Muscle of leg (tissue), 11 donors: ENCODE data around the gene RPH3AL. TPM values are rescaled to one million over a fixed set of nuclear protein-coding genes. Genes with fewer than 3 reads are reported as not detected.

Experiments
- DNase-seq: peaks from one replicate; pipeline ENCODE4 v3.0.0; 2013
- H3K27ac ChIP-seq: one replicate; pipeline ENCODE4 v1.5.1; 2013; ENCODE audit warnings: mild to moderate bottlenecking, low read length, control low read depth
- H3K27me3 ChIP-seq: one replicate; pipeline ENCODE4 v1.6.1; 2013; ENCODE audit warnings: low read length; ENCODE audit not compliant: control insufficient read depth, insufficient read depth
- H3K36me3 ChIP-seq: one replicate; pipeline ENCODE4 v1.6.1; 2013; ENCODE audit warnings: low read length; ENCODE audit not compliant: control insufficient read depth, insufficient read depth
- H3K4me1 ChIP-seq: one replicate; pipeline ENCODE4 v1.6.1; 2013; ENCODE audit warnings: low read length; ENCODE audit not compliant: control insufficient read depth, insufficient read depth
- H3K4me3 ChIP-seq: one replicate; pipeline ENCODE4 v1.5.1; 2013; ENCODE audit warnings: low read length, control low read depth
- H3K9me3 ChIP-seq: replicated peaks from 2 replicates; pipeline ENCODE4 v1.6.1; 2013; ENCODE audit warnings: low read depth, low read length; ENCODE audit not compliant: control insufficient read depth
- WGBS: methylation state at CpG from one replicate; pipeline ENCODE4 v1.1.5; 2013; ENCODE audit warnings: missing lambda C conversion rate; ENCODE audit not compliant: insufficient coverage; 5-methylcytosine and 5-hydroxymethylcytosine counted together
- polyA plus RNA-seq, 8 donors: library from polyadenylated mRNA; unstranded; fragments of 120-200 nt; gene quantifications; one replicate each; pipeline versions ENCODE4 v1.2.1 to v1.2.3, GENCODE V29; 2013; ENCODE audit warnings: inconsistent platforms in 1 of 8, low replicate concordance in 1 of 8; ENCODE audit not compliant: insufficient read length in 8 of 8, insufficient read depth in 1 of 8
- total RNA-seq: library from RNA; stranded (reverse); fragments of 120-200 nt; gene quantifications from one replicate; pipeline ENCODE4 v1.2.4, GENCODE V29; 2013

RPH3AL gene
- total and polyA plus RNA-seq, 9 donors: 3.0 to 6.1 (median 4.8) TPM

- H3K9me3 ChIP-seq: no peaks in the 10 kb centered on the region
- WGBS: 83% methylated on average over 28 of the region's 32 CpGs
- no peak for DNase-seq
- H3K4me1 ChIP-seq: no peaks in the 10 kb centered on the region
- H3K36me3 ChIP-seq: no peaks in the 10 kb centered on the region
- no peak overlapping the region for H3K27ac ChIP-seq
- no peak overlapping the region for H3K4me3 ChIP-seq
- H3K27me3 ChIP-seq: no peaks in the 10 kb centered on the region
Measured at GRCh38 chr17:282000-282911, 70.4 kb downstream of the RPH3AL start.

GRCh38 chr17:281365-281999, 71.1 kb downstream of the RPH3AL start:
- H3K9me3 ChIP-seq: no peaks in the 10 kb centered on the region
- WGBS: 87% methylated on average over 15 of the region's 21 CpGs
- no peak overlapping the region for H3K4me3 ChIP-seq
- H3K27me3 ChIP-seq: no peaks in the 10 kb centered on the region
- DNase-seq: no peak
- H3K4me1 ChIP-seq: no peaks in the 10 kb centered on the region
- H3K27ac ChIP-seq: no peak overlapping the region
- no peaks in the 10 kb centered on the region for H3K36me3 ChIP-seq

- Histone ChIP-seq H3K4me3 (no peak overlapping the region), H3K4me1 (no peaks in the 10 kb centered on the region), H3K9me3 (no peaks in the 10 kb centered on the region), H3K36me3 (no peaks in the 10 kb centered on the region), H3K27me3 (no peaks in the 10 kb centered on the region), H3K27ac (no peak overlapping the region)
- DNase-seq: no peak
- 89% methylated on average over 7 of the region's 9 CpGs for WGBS
Measured at GRCh38 chr17:280901-281300, 71.7 kb downstream of the RPH3AL start.

GRCh38 chr17:280216-280615, 72.4 kb downstream of the RPH3AL start:
- Histone ChIP-seq H3K27me3 (no peaks in the 10 kb centered on the region), H3K9me3 (no peaks in the 10 kb centered on the region), H3K4me1 (no peaks in the 10 kb centered on the region), H3K36me3 (no peaks in the 10 kb centered on the region), H3K4me3 (no peak overlapping the region), H3K27ac (peak overlapping the region; percentile 63)
- DNase-seq: no peak
- WGBS: 83% methylated on average over 3 of the region's 7 CpGs

- Histone ChIP-seq H3K27me3 (no peaks in the 10 kb centered on the region), H3K9me3 (no peaks in the 10 kb centered on the region), H3K36me3 (no peaks in the 10 kb centered on the region), H3K27ac (peak overlapping the region; percentile 63), H3K4me1 (no peaks in the 10 kb centered on the region), H3K4me3 (no peak overlapping the region)
- no peak for DNase-seq
- WGBS: no CpG with 5 or more reads among the region's 4 CpGs
Measured at GRCh38 chr17:279776-280175, 72.8 kb downstream of the RPH3AL start.

- no peak for DNase-seq
- Histone ChIP-seq H3K27ac (no peak overlapping the region), H3K9me3 (no peaks in the 10 kb centered on the region), H3K4me1 (no peaks in the 10 kb centered on the region), H3K36me3 (no peaks in the 10 kb centered on the region), H3K4me3 (no peak overlapping the region), H3K27me3 (no peaks in the 10 kb centered on the region)
- whole genome bisulfite sequencing: no CpG with 5 or more reads among the region's 4 CpGs
Measured at GRCh38 chr17:279331-279730, 73.3 kb downstream of the RPH3AL start.

GRCh38 chr17:278676-279059, 73.9 kb downstream of the RPH3AL start:
- no peak for DNase-seq
- H3K27ac ChIP-seq: no peak overlapping the region
- H3K9me3 ChIP-seq: no peaks in the 10 kb centered on the region
- 83% methylated on average over 1 of the region's 5 CpGs for WGBS
- H3K4me1 ChIP-seq: no peaks in the 10 kb centered on the region
- H3K27me3 ChIP-seq: no peaks in the 10 kb centered on the region
- H3K36me3 ChIP-seq: no peaks in the 10 kb centered on the region
- H3K4me3 ChIP-seq: no peak overlapping the region

- Histone ChIP-seq H3K4me1 (no peaks in the 10 kb centered on the region), H3K4me3 (no peak overlapping the region), H3K36me3 (no peaks in the 10 kb centered on the region), H3K9me3 (no peaks in the 10 kb centered on the region), H3K27ac (no peak overlapping the region), H3K27me3 (no peaks in the 10 kb centered on the region)
- 94% methylated on average over 9 of the region's 12 CpGs for WGBS
- no peak for DNase-seq
Measured at GRCh38 chr17:278055-278675, 74.4 kb downstream of the RPH3AL start.

GRCh38 chr17:274902-275301, 77.7 kb downstream of the RPH3AL start:
- Histone ChIP-seq H3K9me3 (peaks cover 4% of the 10 kb centered on the region), H3K27me3 (no peaks in the 10 kb centered on the region), H3K36me3 (no peaks in the 10 kb centered on the region), H3K4me1 (no peaks in the 10 kb centered on the region), H3K4me3 (no peak overlapping the region), H3K27ac (no peak overlapping the region)
- WGBS: 83% methylated on average over 5 of the region's 5 CpGs
- DNase-seq: no peak
